Inferior parietal cortex (tissue), 1 donor: ENCODE results near the gene DIRAS2.
A peak's percentile ranks its signal among the peaks of the same experiment; 100 is the strongest.

Experiments used
- DNase-seq: peaks from one replicate; pipeline ENCODE4 v3.0.0-alpha.2; 2016; ENCODE audit errors: extremely low spot score

The DIRAS2 gene

GRCh38 chr9:90612957-90613356 is 29.7 kb downstream of the DIRAS2 start:
- no peak for DNase-seq

- DNase-seq, result no peak
Observed at GRCh38 chr9:90611568-90611967, 31.1 kb downstream of the DIRAS2 start.

- no peak for DNase-seq
Observed at GRCh38 chr9:90611121-90611520, 31.5 kb downstream of the DIRAS2 start.

GRCh38 chr9:90607701-90608516 is 34.7 kb downstream of the DIRAS2 start:
- no peak for DNase-seq

GRCh38 chr9:90600029-90600428 is 42.6 kb downstream of the DIRAS2 start:
- DNase-seq, result no peak

- no peak for DNase-seq
Observed at GRCh38 chr9:90598191-90598590, 44.4 kb downstream of the DIRAS2 start.

GRCh38 chr9:90593646-90594045 is 49.0 kb downstream of the DIRAS2 start:
- DNase-seq, result no peak

- no peak for DNase-seq
Observed at GRCh38 chr9:90580576-90580975, 62.0 kb downstream of the DIRAS2 start.

- DNase-seq, result no peak
Observed at GRCh38 chr9:90579181-90579580, 63.4 kb downstream of the DIRAS2 start.

GRCh38 chr9:90578126-90578815 is 64.4 kb downstream of the DIRAS2 start:
- DNase-seq, result no peak

- no peak for DNase-seq
Observed at GRCh38 chr9:90569511-90569910, 73.1 kb downstream of the DIRAS2 start.

- peak; percentile 29 for DNase-seq
Observed at GRCh38 chr9:90568667-90569066, 74.0 kb downstream of the DIRAS2 start.

- no peak for DNase-seq
Observed at GRCh38 chr9:90562229-90562628, 80.4 kb downstream of the DIRAS2 start.
